GM10847 (cell line): ENCODE measurements around the gene TMEM185B.

Source experiments
- POLR2A ChIP-seq: IDR thresholded peaks from 2 replicates; pipeline ENCODE4 v1.6.1; 2011; ENCODE audit not compliant: insufficient read length; ENCODE audit errors: extremely low read depth

Gene TMEM185B

DNA sequence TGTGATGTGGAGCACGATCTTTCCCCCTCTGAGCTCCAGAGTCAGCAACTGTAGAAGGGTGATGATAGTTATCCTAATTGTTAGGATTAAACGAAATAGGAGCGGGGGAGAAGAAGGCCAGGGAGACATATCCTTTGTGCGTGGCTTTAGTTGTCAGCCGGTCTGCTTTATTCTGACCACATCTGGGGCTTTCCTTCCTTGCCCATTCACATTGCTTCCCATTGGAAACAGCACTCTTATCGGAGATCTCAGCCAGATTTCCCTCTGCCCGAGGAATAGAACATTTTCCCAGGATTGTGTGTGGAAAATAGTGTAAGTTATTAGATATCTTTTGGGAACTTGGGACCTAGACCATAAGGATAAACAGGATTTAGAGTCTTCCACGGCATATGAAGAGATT is 31.0 kb upstream of the TMEM185B start:
- no peak for TF ChIP-seq POLR2A

DNA sequence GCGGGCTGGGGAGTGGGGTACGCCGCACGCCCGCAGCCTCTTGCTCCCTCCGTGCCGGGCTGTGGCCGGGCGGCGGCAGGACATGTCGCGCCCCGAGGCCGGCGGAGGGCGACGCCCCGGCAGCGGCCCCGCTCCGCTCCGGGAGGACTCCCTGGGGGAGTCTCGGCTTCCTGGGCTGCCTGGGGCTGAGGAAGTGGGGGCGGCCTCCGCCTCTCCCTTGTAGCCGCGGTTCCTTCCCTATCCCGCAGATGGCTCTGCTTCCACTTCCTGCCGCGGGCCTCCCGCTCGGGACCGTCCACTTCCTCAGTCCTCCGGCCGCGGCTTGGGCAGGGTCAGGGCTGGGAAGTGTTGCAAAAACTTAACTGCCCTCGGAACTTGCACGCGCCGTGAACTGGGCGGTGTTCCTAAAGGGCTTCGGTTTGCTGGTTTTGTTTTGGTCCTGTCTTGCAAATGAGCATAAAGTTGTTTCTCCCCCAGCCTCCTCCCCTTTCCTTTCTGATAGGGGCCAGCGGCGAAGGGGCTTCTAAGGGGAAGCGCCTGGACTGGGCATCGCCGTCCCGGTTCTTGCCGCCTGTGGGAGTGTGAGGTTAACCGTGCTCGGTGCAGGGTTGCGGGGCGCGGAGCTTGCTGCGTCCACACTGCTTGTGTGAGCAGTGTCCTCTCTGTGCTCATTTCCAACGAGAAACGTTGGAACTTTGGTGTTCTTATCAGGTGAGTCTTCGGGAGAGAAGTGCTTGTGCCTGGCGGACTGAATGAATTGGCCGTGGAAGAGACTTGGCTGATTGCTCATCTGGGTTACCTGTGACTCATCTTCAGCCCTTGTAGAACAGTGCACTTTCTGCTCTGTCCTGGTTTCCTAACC is 30.1 kb upstream of the TMEM185B start:
- TF ChIP-seq POLR2A = no peak

DNA sequence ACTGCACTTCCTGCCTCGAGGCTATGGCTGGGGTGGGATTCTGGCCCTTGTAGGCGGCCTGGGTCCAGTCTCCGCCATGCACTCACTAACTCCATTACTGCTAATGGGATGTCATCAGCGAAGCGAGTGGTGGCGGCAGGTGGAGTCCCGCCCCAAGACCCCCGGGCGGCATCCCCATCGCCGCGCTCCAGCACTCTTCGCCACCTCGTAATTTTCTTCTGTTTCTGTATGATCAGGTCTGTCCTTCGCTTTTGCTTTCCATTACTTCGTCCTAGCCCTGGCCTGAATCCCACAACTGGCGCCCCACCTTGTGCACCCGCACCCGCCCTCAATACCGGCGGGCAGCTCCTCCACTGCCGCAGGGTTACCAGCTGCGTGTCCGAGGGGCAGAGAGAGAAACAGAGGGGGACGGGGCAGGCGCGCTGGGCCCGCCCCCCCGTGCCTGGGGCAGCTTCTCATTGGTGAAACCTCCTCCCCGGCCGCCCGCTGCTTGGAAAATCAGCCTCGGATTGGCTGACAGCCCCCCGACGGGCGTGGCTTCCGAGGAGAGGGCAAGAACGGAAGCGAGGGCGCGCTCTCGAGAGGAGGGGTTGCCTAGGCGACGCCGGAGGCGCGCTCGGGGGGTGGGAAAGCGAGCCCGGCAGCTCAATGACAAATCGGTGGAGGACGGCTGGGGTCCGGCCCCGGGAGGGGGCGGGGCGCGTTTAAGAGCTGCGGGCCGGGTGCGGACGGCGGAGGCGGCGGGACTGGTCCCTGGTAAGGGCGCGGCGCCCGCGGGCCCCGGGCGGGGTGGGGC is 29.2 kb upstream of the TMEM185B start, which contains the start of gene RALB:
RALB (plus strand) TSS at position 628 of the 796 bp plus-strand sequence. CDS start 25,813 bp downstream, outside the sequence.
- peak; percentile 78 for TF ChIP-seq POLR2A

DNA sequence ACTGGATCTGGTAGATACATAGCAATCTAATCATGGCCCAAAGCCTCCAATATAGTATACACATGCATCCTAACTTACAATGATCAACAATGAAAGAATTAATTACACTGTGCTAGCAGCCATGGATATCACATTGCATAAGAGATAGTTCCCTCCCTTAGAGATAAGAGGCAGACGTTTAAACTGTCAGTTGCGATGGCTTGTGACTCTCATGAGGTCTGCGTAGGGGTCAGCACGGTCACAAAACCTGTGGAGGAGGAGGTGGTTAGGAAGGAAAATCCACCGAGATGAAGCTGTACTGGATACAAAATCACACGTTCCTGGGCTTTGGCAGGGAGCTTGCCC is 28.7 kb upstream of the TMEM185B start:
- no peak for TF ChIP-seq POLR2A

DNA sequence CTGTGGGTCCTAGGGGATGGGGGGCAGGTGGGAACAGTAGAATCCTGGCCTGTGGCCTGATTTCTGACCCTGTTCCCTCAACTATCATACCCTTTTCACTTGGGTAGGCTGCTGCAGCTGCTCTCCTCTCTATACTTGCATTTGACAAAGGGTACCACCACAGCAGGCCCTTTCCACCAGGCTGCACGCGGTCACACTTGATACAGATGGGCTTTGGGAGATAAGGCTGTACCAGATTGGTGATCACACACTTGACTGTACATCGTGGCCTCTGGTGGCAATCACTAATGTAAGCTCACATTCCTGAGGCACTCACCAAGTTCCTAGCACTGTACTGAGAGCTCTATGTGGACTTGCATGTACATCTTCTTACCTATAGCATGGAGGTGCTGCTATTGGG is 27.9 kb upstream of the TMEM185B start:
- no peak for TF ChIP-seq POLR2A

DNA sequence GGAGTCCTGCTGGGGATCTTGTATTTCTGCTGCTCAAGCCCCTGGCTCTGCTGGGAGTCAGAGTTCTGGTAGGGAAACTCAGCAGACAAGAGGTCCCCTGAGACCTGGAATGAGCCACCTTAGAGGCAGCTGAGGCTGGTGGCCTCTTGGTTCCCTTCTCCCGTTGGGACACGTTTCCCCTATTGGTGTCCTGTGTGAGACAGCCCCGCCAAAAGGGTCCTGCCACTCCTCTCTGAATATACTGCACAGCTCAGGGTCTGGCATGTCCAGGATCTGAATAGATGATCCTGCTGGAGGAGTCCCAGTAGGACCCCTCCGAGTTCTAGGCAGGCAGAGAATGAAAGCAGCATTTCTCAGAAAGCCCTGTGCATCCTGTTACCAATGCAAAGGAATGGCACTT is 27.4 kb upstream of the TMEM185B start:
- TF ChIP-seq POLR2A = no peak

DNA sequence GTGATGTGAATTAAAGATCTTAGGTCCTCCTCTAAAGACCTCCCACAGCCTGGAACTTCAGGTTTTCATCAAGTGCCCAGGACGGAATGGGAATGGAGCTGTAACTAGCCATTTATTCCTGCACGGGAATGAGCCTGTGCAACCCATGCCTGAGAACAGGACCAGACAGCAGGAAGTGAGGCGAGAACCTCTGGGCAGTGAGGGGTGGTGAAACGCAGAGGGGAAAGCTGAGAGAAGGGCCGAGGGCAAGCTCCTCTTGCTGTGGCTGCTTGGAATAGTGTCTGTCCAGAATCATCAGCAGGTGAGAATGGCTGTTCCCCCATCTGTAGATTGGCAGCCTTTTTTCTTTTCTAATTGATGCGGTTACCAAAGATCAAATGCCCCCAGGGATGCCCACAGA is 24.7 kb upstream of the TMEM185B start:
- TF ChIP-seq POLR2A = no peak

DNA sequence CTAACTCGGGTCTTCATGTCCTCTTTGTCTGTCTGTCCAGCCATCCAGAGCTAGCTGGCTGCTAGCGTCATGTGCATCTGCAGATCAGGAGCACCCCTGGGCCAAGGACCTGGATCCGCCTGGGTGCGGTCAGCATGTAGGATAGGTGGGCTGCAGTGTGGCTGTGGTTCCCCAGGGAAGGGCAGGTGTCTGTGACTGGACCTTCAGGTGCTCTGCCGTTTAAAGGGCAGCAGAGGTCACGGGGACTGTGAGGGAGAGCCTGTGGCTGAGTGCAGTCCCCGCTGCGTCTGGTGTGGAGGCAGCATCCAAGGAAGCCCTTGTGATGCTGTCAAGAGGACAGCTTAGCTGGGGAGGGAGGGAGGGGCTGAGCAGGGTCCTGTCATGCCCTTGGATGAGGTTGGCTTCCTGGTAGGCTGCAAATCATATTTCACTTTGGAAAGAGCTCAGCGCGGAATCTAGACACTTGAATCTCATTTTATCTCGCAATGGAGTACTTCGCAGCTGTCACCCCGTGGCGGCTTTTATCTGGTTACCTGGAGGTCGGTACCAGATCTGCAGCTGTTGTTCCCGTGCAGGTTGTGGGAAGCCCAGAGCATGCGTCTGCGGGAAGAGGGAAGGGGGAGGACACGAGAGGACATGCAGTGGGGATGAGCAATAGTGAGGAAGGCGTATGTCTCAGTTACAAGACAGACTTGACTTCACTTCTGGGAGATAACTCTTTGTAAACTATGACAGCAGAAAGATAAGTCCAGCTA is 23.5 kb upstream of the TMEM185B start:
- no peak for TF ChIP-seq POLR2A

DNA sequence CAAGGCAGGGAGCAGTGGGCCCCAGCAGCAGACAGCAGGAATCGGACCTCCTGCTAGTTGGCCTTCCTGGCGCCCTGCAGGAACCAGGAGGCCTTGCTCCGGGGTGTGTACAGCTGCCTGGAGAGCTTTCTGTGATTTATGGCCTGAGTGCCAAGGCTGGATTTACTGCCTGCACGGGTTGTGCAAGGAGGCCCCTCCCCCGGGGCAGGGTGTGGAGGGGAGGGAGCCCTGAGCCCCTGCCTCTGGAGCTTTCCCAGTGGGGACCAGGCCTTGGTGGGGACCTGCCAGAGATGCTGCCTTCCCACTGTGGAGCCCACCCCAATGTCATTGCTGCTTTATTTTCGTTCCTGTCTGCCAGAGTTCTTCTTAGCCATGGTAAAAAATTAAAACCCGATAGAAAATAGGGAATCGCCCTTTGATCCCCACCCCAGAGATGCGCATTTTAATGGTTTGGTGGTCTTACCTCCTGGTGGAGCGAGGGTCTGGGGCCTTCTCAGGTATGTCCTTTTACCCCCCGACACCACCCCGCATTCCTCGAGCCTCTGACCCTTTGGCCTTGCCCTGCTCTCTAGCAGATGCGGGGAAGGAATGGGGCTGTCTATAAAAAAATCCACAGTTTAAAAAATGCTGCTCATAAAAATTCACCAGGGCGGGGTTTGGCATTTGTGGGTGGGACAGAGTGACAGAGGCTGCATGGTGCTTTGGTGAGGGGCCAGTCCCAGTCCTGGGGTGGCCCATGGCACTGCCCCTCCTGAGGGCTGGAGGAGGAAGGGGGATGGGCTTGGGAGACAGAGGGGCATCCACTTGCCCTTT is 22.5 kb upstream of the TMEM185B start:
- TF ChIP-seq POLR2A = no peak

DNA sequence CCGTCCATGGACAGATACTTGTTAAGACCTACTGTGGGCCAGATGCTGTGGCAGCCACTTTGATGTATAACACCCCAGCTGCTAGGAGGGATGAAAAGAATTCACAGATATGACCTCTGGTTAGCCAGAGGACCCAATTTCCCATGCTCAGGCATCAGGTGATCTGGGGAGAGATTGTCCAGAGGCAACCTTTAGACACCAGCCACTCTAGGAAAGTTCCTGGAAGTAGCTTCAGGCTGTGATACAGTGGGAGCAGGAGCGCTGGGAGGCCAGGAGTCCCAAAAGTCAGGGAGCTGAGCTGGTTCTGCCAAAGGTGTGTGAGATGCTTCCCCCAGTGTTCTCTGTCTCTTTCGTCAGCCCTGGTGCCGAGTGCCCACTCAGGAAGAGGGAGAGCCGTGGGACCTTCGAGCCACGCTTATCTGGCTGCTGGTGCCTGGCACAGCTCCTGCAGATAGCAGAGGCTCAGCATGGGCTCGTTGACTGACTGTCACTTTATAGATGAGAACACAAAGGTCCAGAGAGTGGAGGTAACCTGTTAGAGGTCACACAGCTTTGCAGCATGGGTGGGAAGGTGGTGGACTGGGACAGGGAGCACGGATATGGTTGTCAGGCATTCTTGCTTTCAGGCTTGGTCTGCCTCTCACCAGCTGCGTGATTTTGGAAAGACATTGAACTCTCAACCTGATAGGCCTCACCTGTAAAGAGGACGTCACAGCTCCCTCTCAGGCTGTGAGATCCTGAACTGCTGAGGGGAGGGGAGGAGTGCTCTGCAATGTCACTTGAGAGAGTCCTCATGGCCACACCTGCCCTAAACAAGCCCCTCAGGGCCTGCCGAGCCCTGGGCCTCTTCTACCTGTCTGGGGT is 21.7 kb upstream of the TMEM185B start:
- TF ChIP-seq POLR2A = no peak

DNA sequence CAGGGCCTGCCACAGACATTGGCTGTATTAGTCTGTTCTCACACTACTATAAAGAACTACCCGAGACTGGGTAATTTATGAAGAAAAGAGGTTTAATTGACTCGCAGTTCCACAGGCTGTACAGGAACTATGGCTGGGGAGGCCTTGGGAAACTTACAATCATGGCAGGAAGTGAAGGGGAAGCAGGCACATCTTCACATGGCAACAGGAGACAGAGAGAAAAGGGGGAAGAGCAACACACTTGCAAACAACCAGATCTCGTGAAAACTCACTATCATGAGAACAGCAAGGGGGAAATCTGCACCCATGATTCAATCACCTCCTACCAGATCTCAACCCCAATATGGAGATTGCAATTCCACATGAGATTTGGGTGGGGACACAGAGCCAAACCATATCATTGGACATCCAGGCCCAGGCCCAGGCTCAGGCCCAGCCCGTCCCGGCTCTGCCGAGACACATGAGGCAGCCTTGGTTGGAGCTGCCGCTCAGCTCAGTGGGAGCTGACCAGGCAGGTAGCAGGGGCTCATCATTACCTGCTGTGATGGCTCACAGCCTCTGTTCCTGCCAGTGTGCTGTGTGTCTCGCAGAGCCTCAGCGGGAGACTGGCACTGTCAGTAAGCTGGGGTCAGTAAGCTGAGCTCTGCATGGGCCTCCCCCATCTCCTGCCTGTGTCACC is 20.8 kb upstream of the TMEM185B start:
- no peak for TF ChIP-seq POLR2A

DNA sequence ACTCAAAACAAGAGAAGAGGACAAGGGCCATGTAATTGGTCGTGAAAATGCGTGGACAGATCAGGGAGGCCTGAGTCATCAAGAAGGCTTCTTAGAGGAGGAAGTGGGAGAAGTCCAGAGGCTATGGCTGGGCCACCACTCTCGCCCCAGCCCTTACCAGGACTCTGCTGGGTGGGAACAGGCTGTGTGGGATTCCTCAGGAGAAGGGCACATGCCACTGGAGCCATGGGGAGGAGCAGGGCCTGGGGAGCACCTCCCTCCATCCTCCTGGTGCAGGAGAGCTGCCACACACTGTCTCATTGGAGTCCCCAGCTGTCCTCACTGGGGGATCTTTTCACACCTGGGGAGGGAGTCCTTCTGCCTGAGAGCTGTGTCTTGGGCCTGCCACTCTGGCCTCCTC is 20.0 kb upstream of the TMEM185B start:
- no peak for TF ChIP-seq POLR2A

DNA sequence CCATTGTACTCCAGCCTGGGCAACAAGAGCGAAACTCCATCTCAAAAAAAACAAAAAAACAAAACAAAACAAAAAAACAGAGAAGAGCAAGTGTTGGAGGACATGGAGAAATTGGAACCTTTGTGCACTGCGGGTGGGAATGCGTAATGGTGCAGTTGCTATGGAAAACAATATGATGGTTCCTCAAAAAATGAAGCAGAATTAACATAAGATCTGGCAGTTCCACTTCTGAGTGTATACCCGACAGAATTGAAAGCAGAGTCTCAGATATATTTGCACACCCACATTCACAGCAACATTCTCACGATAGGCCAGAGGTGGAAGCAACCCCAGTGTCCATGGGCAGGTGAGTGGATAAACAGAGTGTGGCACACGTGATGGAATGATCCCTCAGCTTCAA is 18.5 kb upstream of the TMEM185B start:
- TF ChIP-seq POLR2A = no peak
